Measurements from ENCODE around the gene BTBD9. TPM values are rescaled to one million over a fixed set of nuclear protein-coding genes. Genes with fewer than 3 reads are reported as not detected.

The BTBD9 gene
- total and polyA plus RNA-seq, 9 of the 15 experiments (the other 6 are each of a cell fraction or from before 2014, with no cell fraction given) = 0.08 to 1.6 (median 0.58) TPM

DNA sequence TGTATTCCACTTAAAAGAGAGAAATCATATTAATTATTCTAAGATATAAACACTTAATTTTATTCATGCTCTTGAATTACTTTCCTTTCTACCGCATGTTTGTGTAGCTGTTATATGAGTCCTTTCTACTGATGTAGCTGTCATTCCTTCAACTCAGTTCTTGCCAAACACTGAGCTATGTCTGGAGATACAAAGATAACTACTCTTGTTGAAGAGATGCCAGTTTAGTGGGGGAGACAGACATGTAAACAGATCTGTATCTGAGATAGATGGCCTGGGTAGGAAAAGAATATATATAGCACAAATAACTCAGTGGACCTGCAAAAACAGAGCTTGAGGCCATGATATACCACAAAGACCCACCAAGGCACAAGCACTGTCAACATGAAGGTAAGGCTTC, 157.3 kb downstream of the BTBD9 start:
- FAIRE-seq (no peak), ATAC-seq (no peak)
- POLR2A ChIA-PET = interaction anchor here (1.3 to 1.4 kb wide), 2 partner anchors 8 to 10 kb away, joined by 3 to 6 read pairs; no protein-coding TSS in a partner anchor
- TF ChIP-seq KLF1 (tag; IDR thresholded peaks at IDR 0.05) (no peak), ZKSCAN8 (CRISPR knock-in tag; IDR thresholded peaks at IDR 0.05) (no peak), TCF7 (IDR thresholded peaks at IDR 0.05; ENCODE audit: borderline replicate concordance) (no peak), STAG1 (CRISPR knock-in tag; IDR thresholded peaks at IDR 0.05; ENCODE audit: borderline replicate concordance) (no peak), POLR3A (IDR thresholded peaks at IDR 0.05; ENCODE audit: borderline replicate concordance, extremely low read depth, insufficient read depth, insufficient read length) (no peak), ETV5 (CRISPR knock-in tag; IDR thresholded peaks at IDR 0.05; ENCODE audit: low read depth) (no peak), MTA1 (IDR thresholded peaks at IDR 0.05; ENCODE audit: borderline replicate concordance) (no peak), ZNF41 (CRISPR knock-in tag; conservative IDR thresholded peaks at IDR 0.05) (no peak), NUFIP1 (IDR thresholded peaks at IDR 0.05; ENCODE audit: partially characterized antibody) (no peak), SP2 (IDR thresholded peaks at IDR 0.05; ENCODE audit: extremely low read depth, low read depth, low read length, poor library complexity, severe bottlenecking) (no peak), BACH1 (tag; IDR thresholded peaks at IDR 0.05) (no peak), ELF4 (CRISPR knock-in tag; IDR thresholded peaks at IDR 0.05) (no peak), SRF (CRISPR knock-in tag; IDR thresholded peaks at IDR 0.05) (no peak)
- TF ChIP-seq, protein P1, sequence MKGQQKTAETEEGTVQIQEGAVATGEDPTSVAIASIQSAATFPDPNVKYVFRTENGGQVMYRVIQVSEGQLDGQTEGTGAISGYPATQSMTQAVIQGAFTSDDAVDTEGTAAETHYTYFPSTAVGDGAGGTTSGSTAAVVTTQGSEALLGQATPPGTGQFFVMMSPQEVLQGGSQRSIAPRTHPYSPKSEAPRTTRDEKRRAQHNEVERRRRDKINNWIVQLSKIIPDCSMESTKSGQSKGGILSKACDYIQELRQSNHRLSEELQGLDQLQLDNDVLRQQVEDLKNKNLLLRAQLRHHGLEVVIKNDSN (CRISPR knock-in tag; IDR thresholded peaks at IDR 0.05) = no peak
- TF ChIP-seq, protein P2, sequence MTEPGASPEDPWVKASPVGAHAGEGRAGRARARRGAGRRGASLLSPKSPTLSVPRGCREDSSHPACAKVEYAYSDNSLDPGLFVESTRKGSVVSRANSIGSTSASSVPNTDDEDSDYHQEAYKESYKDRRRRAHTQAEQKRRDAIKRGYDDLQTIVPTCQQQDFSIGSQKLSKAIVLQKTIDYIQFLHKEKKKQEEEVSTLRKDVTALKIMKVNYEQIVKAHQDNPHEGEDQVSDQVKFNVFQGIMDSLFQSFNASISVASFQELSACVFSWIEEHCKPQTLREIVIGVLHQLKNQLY (CRISPR knock-in tag; conservative IDR thresholded peaks at IDR 0.05) = no peak
- TF ChIP-seq, protein P3, sequence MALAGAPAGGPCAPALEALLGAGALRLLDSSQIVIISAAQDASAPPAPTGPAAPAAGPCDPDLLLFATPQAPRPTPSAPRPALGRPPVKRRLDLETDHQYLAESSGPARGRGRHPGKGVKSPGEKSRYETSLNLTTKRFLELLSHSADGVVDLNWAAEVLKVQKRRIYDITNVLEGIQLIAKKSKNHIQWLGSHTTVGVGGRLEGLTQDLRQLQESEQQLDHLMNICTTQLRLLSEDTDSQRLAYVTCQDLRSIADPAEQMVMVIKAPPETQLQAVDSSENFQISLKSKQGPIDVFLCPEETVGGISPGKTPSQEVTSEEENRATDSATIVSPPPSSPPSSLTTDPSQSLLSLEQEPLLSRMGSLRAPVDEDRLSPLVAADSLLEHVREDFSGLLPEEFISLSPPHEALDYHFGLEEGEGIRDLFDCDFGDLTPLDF (CRISPR knock-in tag; IDR thresholded peaks at IDR 0.05) = no peak
- TF ChIP-seq, protein P4, sequence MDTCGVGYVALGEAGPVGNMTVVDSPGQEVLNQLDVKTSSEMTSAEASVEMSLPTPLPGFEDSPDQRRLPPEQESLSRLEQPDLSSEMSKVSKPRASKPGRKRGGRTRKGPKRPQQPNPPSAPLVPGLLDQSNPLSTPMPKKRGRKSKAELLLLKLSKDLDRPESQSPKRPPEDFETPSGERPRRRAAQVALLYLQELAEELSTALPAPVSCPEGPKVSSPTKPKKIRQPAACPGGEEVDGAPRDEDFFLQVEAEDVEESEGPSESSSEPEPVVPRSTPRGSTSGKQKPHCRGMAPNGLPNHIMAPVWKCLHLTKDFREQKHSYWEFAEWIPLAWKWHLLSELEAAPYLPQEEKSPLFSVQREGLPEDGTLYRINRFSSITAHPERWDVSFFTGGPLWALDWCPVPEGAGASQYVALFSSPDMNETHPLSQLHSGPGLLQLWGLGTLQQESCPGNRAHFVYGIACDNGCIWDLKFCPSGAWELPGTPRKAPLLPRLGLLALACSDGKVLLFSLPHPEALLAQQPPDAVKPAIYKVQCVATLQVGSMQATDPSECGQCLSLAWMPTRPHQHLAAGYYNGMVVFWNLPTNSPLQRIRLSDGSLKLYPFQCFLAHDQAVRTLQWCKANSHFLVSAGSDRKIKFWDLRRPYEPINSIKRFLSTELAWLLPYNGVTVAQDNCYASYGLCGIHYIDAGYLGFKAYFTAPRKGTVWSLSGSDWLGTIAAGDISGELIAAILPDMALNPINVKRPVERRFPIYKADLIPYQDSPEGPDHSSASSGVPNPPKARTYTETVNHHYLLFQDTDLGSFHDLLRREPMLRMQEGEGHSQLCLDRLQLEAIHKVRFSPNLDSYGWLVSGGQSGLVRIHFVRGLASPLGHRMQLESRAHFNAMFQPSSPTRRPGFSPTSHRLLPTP (IDR thresholded peaks at IDR 0.05; ENCODE audit: borderline replicate concordance, extremely low read depth, insufficient read length) = no peak

More for the DNA sequence above, 157.3 kb downstream of the BTBD9 start:
- Histone ChIP-seq H3K4me3 (no peak overlapping the region), H3K27me3 (ENCODE audit: control insufficient read depth in 2 of 2, insufficient read depth in 2 of 2, low read length in 2 of 2) (peaks cover 4 to 18% of the 10 kb centered on the region in 2 experiments; a peak in 4 of 5 replicates), H2AFZ (ENCODE audit: low read depth, low read length) (no peak overlapping the region), H3K79me2 (ENCODE audit: control insufficient read depth, insufficient read depth, low read length) (no peaks in the 10 kb centered on the region), H4K20me1 (replicated peaks; ENCODE audit: control insufficient read depth, insufficient read depth, low read length) (no peaks in the 10 kb centered on the region; the same call in 1 of the 2 replicates), H3K9me1 (ENCODE audit: control insufficient read depth, insufficient read depth, low read length) (no peaks in the 10 kb centered on the region), H3K4me2 (ENCODE audit: insufficient read depth, low read length) (no peak overlapping the region), H3K9me3 (replicated peaks; ENCODE audit: control insufficient read depth, insufficient read depth, low read depth, low read length) (no peaks in the 10 kb centered on the region), H3K9ac (ENCODE audit: insufficient read depth in 1 of 2, low read depth in 2 of 2, low read length in 2 of 2) (no peak overlapping the region), H3K4me1 (replicated peaks in 1 of 2; ENCODE audit: control insufficient read depth in 2 of 2, insufficient read depth in 2 of 2, low read length in 2 of 2) (no peaks in the 10 kb centered on the region), H3K27ac (ENCODE audit: extremely low read depth, low read depth, low read length) (no peak overlapping the region), H3K36me3 (ENCODE audit: control insufficient read depth, insufficient read depth, low read length) (no peaks in the 10 kb centered on the region)
- WGBS (ENCODE audit: insufficient coverage, low coverage, missing lambda C conversion rate) = 0% methylated on average over 1 of the region's 1 CpG
- intact Hi-C loops (cut with micrococcal nuclease) = no loop called here
- in situ Hi-C loops (cut with MboI) = loop anchor here (25.0 kb wide), 3 partner anchors 770 to 1470 kb away; partner anchors contain the start of genes FGD2 and RNF8
- DNase-seq (ENCODE audit: extremely low read depth in 1 of 4, low spot score in 3 of 4) = no peak
- BruUV-seq (replicated peaks) = no TSS peak
- CTCF ChIA-PET (ENCODE audit: low intra/inter-chr PET ratio) = no interaction called here
